ENCODE data around the gene WNT3A. TPM values are rescaled to one million over a fixed set of nuclear protein-coding genes. Genes with fewer than 3 reads are reported as not detected.

The WNT3A gene
- total and polyA plus RNA-seq, 4 donors, result 0.09 to 3.1 (median 1.9) TPM

DNA sequence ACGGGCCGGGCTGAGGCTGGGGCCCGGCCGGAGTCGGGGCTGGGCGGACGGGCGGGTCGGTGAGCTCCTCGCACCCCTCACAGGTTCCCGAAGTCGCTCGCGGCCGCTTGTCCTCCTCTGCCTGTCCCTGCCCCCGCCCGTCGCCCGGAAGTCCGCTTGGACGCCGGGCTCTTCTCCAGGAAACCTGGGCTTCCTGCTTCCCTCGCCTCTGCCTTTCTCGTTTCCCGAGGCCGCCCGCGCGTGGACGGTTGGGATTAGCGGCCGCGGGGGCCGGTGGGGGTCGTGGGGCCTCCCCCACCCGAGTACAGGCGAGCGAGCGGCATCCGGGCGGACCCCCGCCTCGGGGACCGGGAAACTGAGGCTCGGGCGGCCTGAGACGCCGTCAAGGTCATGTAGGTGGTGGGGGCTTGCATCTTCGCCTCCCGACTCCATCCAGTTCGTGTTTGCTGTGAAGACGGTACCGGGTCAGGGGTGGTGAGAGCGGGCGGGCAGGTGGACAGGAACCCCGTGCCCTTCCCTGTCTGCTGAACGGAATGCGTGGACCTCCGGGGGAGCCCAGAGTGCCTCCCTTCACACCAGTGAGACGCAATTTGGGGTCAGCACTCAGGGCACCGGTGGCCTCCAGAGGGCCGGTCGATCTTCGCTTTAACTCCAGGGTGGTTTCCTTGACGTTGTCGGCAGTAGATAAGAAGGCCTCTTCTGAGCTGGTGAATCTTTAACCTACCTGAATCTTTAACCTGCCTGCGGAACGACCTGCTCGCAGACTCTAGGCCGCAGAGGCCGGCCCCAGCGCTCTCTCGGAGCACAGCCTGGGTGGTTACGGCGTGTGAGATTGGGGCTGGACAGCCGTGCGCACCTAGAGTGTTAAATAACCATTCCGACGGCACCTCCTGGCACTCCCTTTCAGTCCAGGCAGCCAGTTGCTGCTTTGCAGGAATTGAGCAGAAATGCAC is 76.4 kb downstream of the WNT3A start:
- peak overlapping the region; percentile 93 for H3K4me3 ChIP-seq
- ATAC-seq (ENCODE audit: insufficient read depth, low FRiP score), result peak; percentile 7
- peak overlapping the region; percentile 98 to 100 for H3K27ac ChIP-seq (ENCODE audit: low read depth in 1 of 2, low read length in 1 of 2)
- no peaks in the 10 kb centered on the region for H3K9me3 ChIP-seq (ENCODE audit: control insufficient read depth in 4 of 4, insufficient read depth in 3 of 4, low read length in 3 of 4)
- H3K27me3 ChIP-seq (ENCODE audit: control insufficient read depth in 3 of 3, insufficient read depth in 3 of 3, low read length in 2 of 3), result no peaks in the 10 kb centered on the region
- TF ChIP-seq, protein P1, sequence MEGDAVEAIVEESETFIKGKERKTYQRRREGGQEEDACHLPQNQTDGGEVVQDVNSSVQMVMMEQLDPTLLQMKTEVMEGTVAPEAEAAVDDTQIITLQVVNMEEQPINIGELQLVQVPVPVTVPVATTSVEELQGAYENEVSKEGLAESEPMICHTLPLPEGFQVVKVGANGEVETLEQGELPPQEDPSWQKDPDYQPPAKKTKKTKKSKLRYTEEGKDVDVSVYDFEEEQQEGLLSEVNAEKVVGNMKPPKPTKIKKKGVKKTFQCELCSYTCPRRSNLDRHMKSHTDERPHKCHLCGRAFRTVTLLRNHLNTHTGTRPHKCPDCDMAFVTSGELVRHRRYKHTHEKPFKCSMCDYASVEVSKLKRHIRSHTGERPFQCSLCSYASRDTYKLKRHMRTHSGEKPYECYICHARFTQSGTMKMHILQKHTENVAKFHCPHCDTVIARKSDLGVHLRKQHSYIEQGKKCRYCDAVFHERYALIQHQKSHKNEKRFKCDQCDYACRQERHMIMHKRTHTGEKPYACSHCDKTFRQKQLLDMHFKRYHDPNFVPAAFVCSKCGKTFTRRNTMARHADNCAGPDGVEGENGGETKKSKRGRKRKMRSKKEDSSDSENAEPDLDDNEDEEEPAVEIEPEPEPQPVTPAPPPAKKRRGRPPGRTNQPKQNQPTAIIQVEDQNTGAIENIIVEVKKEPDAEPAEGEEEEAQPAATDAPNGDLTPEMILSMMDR (IDR thresholded peaks at IDR 0.05; ENCODE audit: control extremely low read depth, extremely low read depth), result no peak
- peak overlapping the region; percentile 81 to 93 for H3K9ac ChIP-seq (ENCODE audit: insufficient read depth in 1 of 2, low read length in 2 of 2)
- WGBS, 2 donors, result 0% methylated on average over 69 to 79 of the region's 79 CpGs
- H3K4me1 ChIP-seq (ENCODE audit: control insufficient read depth in 5 of 5, insufficient read depth in 5 of 5, low read length in 5 of 5), result peaks cover 22 to 39% (median 31%) of the 10 kb centered on the region in 5 donors
- H3K36me3 ChIP-seq (ENCODE audit: control insufficient read depth in 4 of 4, insufficient read depth in 4 of 4, low read length in 4 of 4), result peaks cover 0 to 14% (median 0%) of the 10 kb centered on the region in 4 donors
- peak; percentile 49 to 64 (median 51) for DNase-seq

DNA sequence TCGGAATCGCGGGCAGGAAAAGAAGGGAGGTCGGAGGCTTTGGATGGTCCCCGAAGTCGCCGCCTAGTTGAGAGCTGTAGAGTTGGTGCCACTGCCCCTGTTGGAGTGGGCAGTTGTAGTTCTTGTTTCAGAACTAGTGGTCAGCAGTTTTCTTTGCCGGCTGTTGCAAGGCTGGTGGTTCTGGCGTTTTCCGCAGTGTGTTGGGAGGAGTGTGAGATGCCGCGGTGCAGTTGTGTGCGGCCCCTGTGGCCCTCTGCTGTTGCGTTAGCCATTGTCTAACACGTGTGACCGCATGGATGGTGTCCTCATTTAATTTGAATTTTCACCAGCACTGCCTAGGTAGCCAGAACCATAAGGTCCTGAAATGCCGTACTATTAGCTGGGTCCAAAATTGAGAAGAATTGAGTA is 77.1 kb downstream of the WNT3A start:
- H3K27me3 ChIP-seq (ENCODE audit: control insufficient read depth in 3 of 3, insufficient read depth in 3 of 3, low read length in 2 of 3), result no peaks in the 10 kb centered on the region
- H3K36me3 ChIP-seq (ENCODE audit: control insufficient read depth in 4 of 4, insufficient read depth in 4 of 4, low read length in 4 of 4), result peaks cover 0 to 19% (median 3%) of the 10 kb centered on the region in 4 donors
- H3K27ac ChIP-seq (ENCODE audit: low read depth in 1 of 2, low read length in 1 of 2), result peak overlapping the region; percentile 98 to 100
- H3K9ac ChIP-seq (ENCODE audit: insufficient read depth in 1 of 2, low read length in 2 of 2), result peak overlapping the region; percentile 81 to 93
- peak overlapping the region; percentile 93 for H3K4me3 ChIP-seq
- H3K4me1 ChIP-seq (ENCODE audit: control insufficient read depth in 5 of 5, insufficient read depth in 5 of 5, low read length in 5 of 5), result peaks cover 22 to 45% (median 36%) of the 10 kb centered on the region in 5 donors
- ATAC-seq (ENCODE audit: insufficient read depth, low FRiP score) (no peak), DNase-seq (peak in 2 of 3 donors; percentile 42 to 48)
- TF ChIP-seq, protein P1 (IDR thresholded peaks at IDR 0.05; ENCODE audit: control extremely low read depth, extremely low read depth), result no peak
- 2 to 6% methylated on average over 17 of the region's 17 CpGs for WGBS, 2 donors
- no peaks in the 10 kb centered on the region for H3K9me3 ChIP-seq (ENCODE audit: control insufficient read depth in 4 of 4, insufficient read depth in 3 of 4, low read length in 3 of 4)

DNA sequence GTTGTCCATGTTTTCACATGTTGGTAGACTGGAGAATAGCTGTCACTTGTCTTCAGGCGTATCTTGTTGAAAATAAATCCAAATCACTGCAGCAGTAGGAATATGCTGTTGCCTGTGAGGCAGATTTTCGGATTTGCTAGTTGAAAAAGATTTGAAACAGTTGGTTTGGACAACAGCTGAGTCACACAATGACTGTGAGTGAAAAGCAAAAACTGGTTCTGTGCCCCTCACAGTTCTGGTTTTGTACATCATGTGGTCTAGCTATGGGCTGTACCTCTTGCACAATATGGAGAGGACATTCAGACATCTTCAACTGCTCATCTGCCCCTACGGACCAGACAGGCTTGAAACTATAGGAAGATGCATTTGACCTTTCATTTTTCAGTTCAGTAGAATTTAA is 77.5 kb downstream of the WNT3A start:
- Histone ChIP-seq H3K4me1 (ENCODE audit: control insufficient read depth in 5 of 5, insufficient read depth in 5 of 5, low read length in 5 of 5) (peaks cover 22 to 49% (median 41%) of the 10 kb centered on the region in 5 donors), H3K9me3 (ENCODE audit: control insufficient read depth in 4 of 4, insufficient read depth in 3 of 4, low read length in 3 of 4) (no peaks in the 10 kb centered on the region), H3K27me3 (ENCODE audit: control insufficient read depth in 3 of 3, insufficient read depth in 3 of 3, low read length in 2 of 3) (no peaks in the 10 kb centered on the region), H3K4me3 (peak overlapping the region; percentile 93), H3K9ac (ENCODE audit: insufficient read depth in 1 of 2, low read length in 2 of 2) (peak overlapping the region; percentile 58 to 81), H3K27ac (ENCODE audit: low read depth in 1 of 2, low read length in 1 of 2) (peak overlapping the region; percentile 98 to 100), H3K36me3 (ENCODE audit: control insufficient read depth in 4 of 4, insufficient read depth in 4 of 4, low read length in 4 of 4) (peaks cover 0 to 19% (median 4%) of the 10 kb centered on the region in 4 donors)
- peak in 2 of 3 donors; percentile 19 to 50 for DNase-seq
- TF ChIP-seq, protein P1 (IDR thresholded peaks at IDR 0.05; ENCODE audit: control extremely low read depth, extremely low read depth), result no peak
- no peak for ATAC-seq (ENCODE audit: insufficient read depth, low FRiP score)
- 9 to 16% methylated on average over 3 of the region's 3 CpGs for WGBS, 2 donors

Measured in lung (tissue), 12 donors.